ENCODE measurements around the gene MIER3.

GRCh38 chr5:56908942-56909293 lies 43.0 kb downstream of the MIER3 start:
- TF ChIP-seq POLR2AphosphoS5 (IDR thresholded peaks at IDR 0.05; ENCODE audit: low read depth) (no peak), CTCF (IDR thresholded peaks at IDR 0.05; ENCODE audit: insufficient read depth, low read length) (no peak), GABPA (IDR thresholded peaks at IDR 0.05; ENCODE audit: low read depth) (no peak)

All from HL-60 (cell line).